ENCODE data around the gene IGSF21. TPM values are rescaled to one million over a fixed set of nuclear protein-coding genes. Genes with fewer than 3 reads are reported as not detected.
"Not testable (repeated sequence)": the region's sequence is repeated elsewhere in the genome, so short reads cannot be mapped to it uniquely, and the experiment has no call there.

The IGSF21 gene
- total RNA-seq, 1 donor from 2014 or later, result not detected

DNA sequence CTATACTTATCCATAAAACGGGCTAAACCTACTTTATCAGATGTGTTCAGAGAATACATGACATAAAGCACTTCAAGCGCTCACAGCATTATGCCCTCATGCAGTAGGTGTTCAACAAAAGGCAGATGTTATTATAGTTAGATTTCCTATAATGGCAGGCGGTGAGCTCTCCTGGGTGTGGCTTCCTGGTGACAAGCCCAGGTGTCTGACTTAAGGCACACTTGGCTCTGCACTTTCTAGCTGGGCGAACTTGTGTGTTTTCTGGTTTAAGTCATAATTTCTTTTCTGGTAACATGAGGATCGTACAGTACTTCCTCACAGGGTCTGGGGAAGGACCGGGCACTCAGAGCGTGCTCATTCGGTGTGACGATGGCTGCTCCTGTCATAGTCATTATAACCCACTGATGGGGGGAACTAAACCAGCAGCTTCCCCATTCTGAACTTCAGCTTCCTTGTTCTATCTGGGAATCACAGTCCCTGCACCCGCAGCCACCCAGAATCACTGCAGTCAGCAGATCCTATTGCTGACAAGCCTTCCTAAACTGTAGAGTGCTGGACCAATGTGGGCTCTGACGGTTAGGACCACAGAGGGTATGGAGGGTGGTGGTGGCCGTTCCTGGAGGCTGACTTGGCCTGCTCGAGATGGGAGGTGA is 52.8 kb downstream of the IGSF21 start:
- peaks cover 54% of the 10 kb centered on the region for H3K27me3 Mint-ChIP-seq
- no peak for DNase-seq (ENCODE audit: low spot score, unreplicated experiment)
- no peak overlapping the region for H3K27ac Mint-ChIP-seq
- H3K4me1 Mint-ChIP-seq (ENCODE audit: low read depth), result peaks cover 17% of the 10 kb centered on the region
- H3K36me3 Mint-ChIP-seq (ENCODE audit: insufficient read depth), result no peaks in the 10 kb centered on the region
- H3K4me3 Mint-ChIP-seq (ENCODE audit: low read depth), result no peak overlapping the region
- TF ChIP-seq, protein P1, sequence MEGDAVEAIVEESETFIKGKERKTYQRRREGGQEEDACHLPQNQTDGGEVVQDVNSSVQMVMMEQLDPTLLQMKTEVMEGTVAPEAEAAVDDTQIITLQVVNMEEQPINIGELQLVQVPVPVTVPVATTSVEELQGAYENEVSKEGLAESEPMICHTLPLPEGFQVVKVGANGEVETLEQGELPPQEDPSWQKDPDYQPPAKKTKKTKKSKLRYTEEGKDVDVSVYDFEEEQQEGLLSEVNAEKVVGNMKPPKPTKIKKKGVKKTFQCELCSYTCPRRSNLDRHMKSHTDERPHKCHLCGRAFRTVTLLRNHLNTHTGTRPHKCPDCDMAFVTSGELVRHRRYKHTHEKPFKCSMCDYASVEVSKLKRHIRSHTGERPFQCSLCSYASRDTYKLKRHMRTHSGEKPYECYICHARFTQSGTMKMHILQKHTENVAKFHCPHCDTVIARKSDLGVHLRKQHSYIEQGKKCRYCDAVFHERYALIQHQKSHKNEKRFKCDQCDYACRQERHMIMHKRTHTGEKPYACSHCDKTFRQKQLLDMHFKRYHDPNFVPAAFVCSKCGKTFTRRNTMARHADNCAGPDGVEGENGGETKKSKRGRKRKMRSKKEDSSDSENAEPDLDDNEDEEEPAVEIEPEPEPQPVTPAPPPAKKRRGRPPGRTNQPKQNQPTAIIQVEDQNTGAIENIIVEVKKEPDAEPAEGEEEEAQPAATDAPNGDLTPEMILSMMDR (IDR thresholded peaks at IDR 0.05; ENCODE audit: unreplicated experiment), result no peak
- no peaks in the 10 kb centered on the region for H3K9me3 Mint-ChIP-seq (ENCODE audit: low read depth)

DNA sequence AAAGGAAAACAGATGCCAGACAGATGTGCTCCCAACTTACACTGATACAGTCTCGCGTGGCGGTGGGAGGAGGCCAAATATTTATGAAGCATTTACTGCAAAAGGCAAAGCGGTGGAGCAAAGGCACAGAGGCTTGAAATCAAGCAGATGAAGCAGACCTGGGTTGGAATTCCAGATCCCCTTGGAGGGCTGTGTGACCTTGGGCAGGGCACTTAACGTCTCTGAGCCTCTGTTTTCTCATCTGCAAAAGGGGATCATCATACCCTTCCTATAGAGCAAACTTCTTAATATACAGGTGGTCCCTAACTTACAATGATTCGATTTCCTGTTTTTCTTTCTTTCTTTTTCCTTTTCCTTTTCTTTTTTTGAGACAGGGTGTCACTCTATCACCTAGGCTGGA is 54.1 kb downstream of the IGSF21 start:
- Mint-ChIP-seq H3K27ac (peak overlapping the region; percentile 49), H3K9me3 (ENCODE audit: low read depth) (no peaks in the 10 kb centered on the region), H3K4me3 (ENCODE audit: low read depth) (no peak overlapping the region), H3K27me3 (peaks cover 56% of the 10 kb centered on the region), H3K4me1 (ENCODE audit: low read depth) (peaks cover 20% of the 10 kb centered on the region), H3K36me3 (ENCODE audit: insufficient read depth) (no peaks in the 10 kb centered on the region)
- TF ChIP-seq, protein P1 (IDR thresholded peaks at IDR 0.05; ENCODE audit: unreplicated experiment), result no peak
- no peak for DNase-seq (ENCODE audit: low spot score, unreplicated experiment)

DNA sequence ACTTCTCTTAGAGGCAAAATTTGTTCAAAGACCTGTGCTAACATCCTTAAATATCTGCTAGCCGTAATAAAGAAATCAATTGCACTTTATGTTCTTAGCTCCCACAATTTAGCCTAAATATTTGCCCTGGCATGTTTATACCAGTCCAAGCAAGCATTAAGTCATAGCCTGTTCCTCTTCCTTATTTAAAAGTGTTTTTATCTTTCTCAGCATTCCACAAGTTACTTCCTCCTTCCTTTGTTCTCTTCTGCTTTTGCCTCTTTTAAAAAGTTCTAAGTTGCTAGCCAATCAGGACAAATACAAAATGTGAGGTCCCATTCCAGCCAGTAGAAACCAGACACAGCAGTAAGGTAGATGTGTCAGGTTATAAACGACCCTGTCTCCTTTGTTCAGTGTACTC is 58.0 kb downstream of the IGSF21 start:
- not testable (repeated sequence) for H3K9me3 Mint-ChIP-seq (ENCODE audit: low read depth); H3K4me3 Mint-ChIP-seq (ENCODE audit: low read depth); DNase-seq (ENCODE audit: low spot score, unreplicated experiment); H3K36me3 Mint-ChIP-seq (ENCODE audit: insufficient read depth); H3K27ac Mint-ChIP-seq
- Mint-ChIP-seq H3K27me3 (peaks cover 50% of the 10 kb centered on the region), H3K4me1 (ENCODE audit: low read depth) (peaks cover 16% of the 10 kb centered on the region)

DNA sequence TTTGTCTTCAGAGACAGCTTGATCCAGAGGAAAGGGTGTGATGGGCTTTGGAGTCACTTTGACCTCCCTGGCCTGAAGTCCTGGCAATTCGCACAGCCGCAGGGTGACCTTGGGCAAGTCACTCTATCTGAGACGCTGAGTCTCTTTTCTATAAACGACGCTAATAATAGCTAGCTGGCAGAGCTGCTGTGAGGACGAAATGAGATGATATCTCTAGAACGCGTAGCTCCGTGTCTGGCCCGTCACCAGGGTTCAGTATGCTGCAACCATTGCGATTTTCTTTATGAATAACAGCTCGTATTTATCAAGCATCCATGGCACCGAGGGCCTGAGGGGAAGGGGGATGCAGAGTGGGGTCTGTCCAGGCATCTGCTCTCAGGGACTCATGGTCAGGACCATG is 58.7 kb downstream of the IGSF21 start:
- peaks cover 11% of the 10 kb centered on the region for H3K4me1 Mint-ChIP-seq (ENCODE audit: low read depth)
- peaks cover 52% of the 10 kb centered on the region for H3K27me3 Mint-ChIP-seq
- no peak overlapping the region for H3K27ac Mint-ChIP-seq
- no peak for DNase-seq (ENCODE audit: low spot score, unreplicated experiment)
- H3K4me3 Mint-ChIP-seq (ENCODE audit: low read depth), result no peak overlapping the region
- H3K9me3 Mint-ChIP-seq (ENCODE audit: low read depth), result no peaks in the 10 kb centered on the region
- no peaks in the 10 kb centered on the region for H3K36me3 Mint-ChIP-seq (ENCODE audit: insufficient read depth)
- TF ChIP-seq, protein P1 (IDR thresholded peaks at IDR 0.05; ENCODE audit: unreplicated experiment), result no peak

DNA sequence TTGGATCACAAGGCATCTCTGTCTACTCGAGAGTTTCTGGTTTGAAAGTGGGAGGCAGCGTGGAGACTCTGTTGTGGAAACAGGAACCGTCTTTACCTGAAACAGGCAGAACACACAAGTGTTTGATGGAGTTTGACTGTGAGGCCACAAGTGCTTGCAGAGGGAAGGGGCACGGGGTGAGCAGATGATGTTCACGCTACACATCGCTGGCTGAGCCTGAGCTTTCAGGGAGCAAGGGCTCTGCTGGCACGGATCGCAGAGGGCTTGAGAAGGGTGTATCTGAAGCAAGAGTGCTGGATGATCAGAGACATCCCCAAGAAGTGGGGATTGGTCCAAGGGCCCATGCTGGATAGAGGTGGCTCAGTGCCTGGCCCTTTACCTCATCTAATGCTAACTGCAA is 59.3 kb downstream of the IGSF21 start:
- no peak for DNase-seq (ENCODE audit: low spot score, unreplicated experiment)
- H3K4me1 Mint-ChIP-seq (ENCODE audit: low read depth), result peaks cover 6% of the 10 kb centered on the region
- H3K36me3 Mint-ChIP-seq (ENCODE audit: insufficient read depth), result no peaks in the 10 kb centered on the region
- TF ChIP-seq, protein P1 (IDR thresholded peaks at IDR 0.05; ENCODE audit: unreplicated experiment), result no peak
- no peaks in the 10 kb centered on the region for H3K9me3 Mint-ChIP-seq (ENCODE audit: low read depth)
- H3K27ac Mint-ChIP-seq, result peak overlapping the region; percentile 21
- peaks cover 52% of the 10 kb centered on the region for H3K27me3 Mint-ChIP-seq
- H3K4me3 Mint-ChIP-seq (ENCODE audit: low read depth), result no peak overlapping the region

DNA sequence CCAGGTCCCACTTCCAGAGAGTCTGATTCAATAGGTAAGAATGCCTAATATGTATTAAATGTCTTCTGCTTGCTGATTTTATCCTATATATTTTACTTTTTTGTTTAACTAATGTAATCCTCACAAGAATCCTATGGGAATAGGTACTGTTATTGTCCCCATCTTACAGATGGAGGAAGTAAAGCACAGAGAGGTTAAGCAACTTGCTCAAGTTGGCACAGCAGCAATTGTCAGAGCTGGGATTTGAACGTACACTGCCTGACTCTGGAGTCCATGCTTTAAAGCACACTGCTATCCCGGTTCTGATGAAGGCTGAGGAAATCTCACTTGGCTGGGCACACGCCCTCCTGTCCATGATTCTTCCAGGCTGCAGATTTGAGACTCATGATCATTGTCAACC is 62.8 kb downstream of the IGSF21 start:
- H3K27me3 Mint-ChIP-seq, result peaks cover 50% of the 10 kb centered on the region
- TF ChIP-seq, protein P1 (IDR thresholded peaks at IDR 0.05; ENCODE audit: unreplicated experiment), result no peak
- DNase-seq (ENCODE audit: low spot score, unreplicated experiment), result no peak

More for the DNA sequence above, 62.8 kb downstream of the IGSF21 start:
- peaks cover 3% of the 10 kb centered on the region for H3K4me1 Mint-ChIP-seq (ENCODE audit: low read depth)
- no peaks in the 10 kb centered on the region for H3K36me3 Mint-ChIP-seq (ENCODE audit: insufficient read depth)
- no peaks in the 10 kb centered on the region for H3K9me3 Mint-ChIP-seq (ENCODE audit: low read depth)
- H3K27ac Mint-ChIP-seq, result no peak overlapping the region
- no peak overlapping the region for H3K4me3 Mint-ChIP-seq (ENCODE audit: low read depth)
